Loucy (cell line): Measurements from ENCODE around the gene GLA.

Experiments
- H2AFZ ChIP-seq: fragments of 200-600 bp; sonication (generic); 2 replicates; pipeline ENCODE4 v1.6.0; 2016; ENCODE audit warnings: antibody characterized with exemption, mild to moderate bottlenecking, low read length, moderate library complexity
- H3F3A ChIP-seq: fragments of 200-600 bp; 2 replicates; pipeline ENCODE4 v1.6.0; 2016; ENCODE audit warnings: antibody characterized with exemption, low read depth, mild to moderate bottlenecking
- H3K27me3 ChIP-seq: fragments of 200-600 bp; sonication (generic); 2 replicates; pipeline ENCODE4 v1.6.1; 2014; ENCODE audit warnings: low read length, mild to moderate bottlenecking; ENCODE audit not compliant: insufficient read depth, poor library complexity, severe bottlenecking
- H3K36me3 ChIP-seq: fragments of 200-600 bp; sonication (generic); 2 replicates; pipeline ENCODE4 v1.6.1; 2016; ENCODE audit warnings: low read length; ENCODE audit not compliant: insufficient read depth
- H3K4me1 ChIP-seq: fragments of 200-600 bp; sonication (generic); 2 replicates; pipeline ENCODE4 v1.5.1; 2014; ENCODE audit warnings: low read length, mild to moderate bottlenecking; ENCODE audit not compliant: insufficient read depth, poor library complexity, severe bottlenecking
- H3K4me2 ChIP-seq: fragments of 200-600 bp; sonication (generic); 2 replicates; pipeline ENCODE4 v1.6.0; 2014; ENCODE audit warnings: antibody characterized with exemption, low read length, low read depth, mild to moderate bottlenecking; ENCODE audit not compliant: poor library complexity, severe bottlenecking
- H3K4me3 ChIP-seq: fragments of 200-600 bp; sonication (generic); 2 replicates; pipeline ENCODE4 v1.5.1; 2014; ENCODE audit warnings: low read length, mild to moderate bottlenecking, mixed read lengths; ENCODE audit not compliant: poor library complexity, severe bottlenecking
- H3K79me2 ChIP-seq: fragments of 200-600 bp; sonication (generic); 2 replicates; pipeline ENCODE4 v1.6.1; 2014; ENCODE audit warnings: low read length; ENCODE audit not compliant: insufficient read depth
- H3K9ac ChIP-seq: fragments of 200-600 bp; sonication (generic); 2 replicates; pipeline ENCODE4 v1.6.0; 2014; ENCODE audit warnings: mild to moderate bottlenecking, low read depth, low read length, moderate library complexity; ENCODE audit not compliant: poor library complexity, severe bottlenecking
- H3K9me2 ChIP-seq: fragments of 200-600 bp; sonication (generic); replicated peaks from 2 replicates; pipeline ENCODE4 v1.6.1; 2016; ENCODE audit warnings: low read depth, low read length, mixed read lengths
- H3K9me3 ChIP-seq: fragments of 200-600 bp; sonication (generic); 2 replicates; pipeline ENCODE4 v1.6.1; 2014; ENCODE audit warnings: mild to moderate bottlenecking, antibody characterized with exemption, low read length, low read depth; ENCODE audit not compliant: insufficient read depth
- H4K20me1 ChIP-seq: fragments of 200-600 bp; sonication (generic); 2 replicates; pipeline ENCODE4 v1.6.0; 2014; ENCODE audit warnings: antibody characterized with exemption, low read length, mild to moderate bottlenecking; ENCODE audit not compliant: insufficient read depth, poor library complexity, severe bottlenecking
- EZH2phosphoT487 ChIP-seq: fragments of 200-600 bp; IDR thresholded peaks from 2 replicates; pipeline ENCODE4 v1.6.1; 2018; ENCODE audit warnings: antibody characterized with exemption, mild to moderate bottlenecking, moderate library complexity, borderline replicate concordance
- TF ChIP-seq, protein P1 (sequence below): fragments of 200-600 bp; sonication (generic); conservative IDR thresholded peaks from 2 replicates; pipeline ENCODE4 v1.5.1; 2014; ENCODE audit warnings: mild to moderate bottlenecking, antibody characterized with exemption, low read length

GLA gene

GRCh38 chrX:101388604-101389003 lies 19.1 kb downstream of the GLA start:
- Histone ChIP-seq H3K9me3 (no peaks in the 10 kb centered on the region), H3F3A (no peaks in the 10 kb centered on the region), H3K9me2 (no peaks in the 10 kb centered on the region), H3K9ac (no peak overlapping the region), H3K36me3 (peaks cover 12% of the 10 kb centered on the region), H3K4me3 (no peak overlapping the region), H2AFZ (no peak overlapping the region), H4K20me1 (peaks cover 18% of the 10 kb centered on the region), H3K27me3 (peaks cover 5% of the 10 kb centered on the region), H3K4me1 (peaks cover 4% of the 10 kb centered on the region), H3K4me2 (no peak overlapping the region), H3K79me2 (peaks cover 28% of the 10 kb centered on the region)
- no peak for TF ChIP-seq EZH2phosphoT487
- TF ChIP-seq, protein P1, sequence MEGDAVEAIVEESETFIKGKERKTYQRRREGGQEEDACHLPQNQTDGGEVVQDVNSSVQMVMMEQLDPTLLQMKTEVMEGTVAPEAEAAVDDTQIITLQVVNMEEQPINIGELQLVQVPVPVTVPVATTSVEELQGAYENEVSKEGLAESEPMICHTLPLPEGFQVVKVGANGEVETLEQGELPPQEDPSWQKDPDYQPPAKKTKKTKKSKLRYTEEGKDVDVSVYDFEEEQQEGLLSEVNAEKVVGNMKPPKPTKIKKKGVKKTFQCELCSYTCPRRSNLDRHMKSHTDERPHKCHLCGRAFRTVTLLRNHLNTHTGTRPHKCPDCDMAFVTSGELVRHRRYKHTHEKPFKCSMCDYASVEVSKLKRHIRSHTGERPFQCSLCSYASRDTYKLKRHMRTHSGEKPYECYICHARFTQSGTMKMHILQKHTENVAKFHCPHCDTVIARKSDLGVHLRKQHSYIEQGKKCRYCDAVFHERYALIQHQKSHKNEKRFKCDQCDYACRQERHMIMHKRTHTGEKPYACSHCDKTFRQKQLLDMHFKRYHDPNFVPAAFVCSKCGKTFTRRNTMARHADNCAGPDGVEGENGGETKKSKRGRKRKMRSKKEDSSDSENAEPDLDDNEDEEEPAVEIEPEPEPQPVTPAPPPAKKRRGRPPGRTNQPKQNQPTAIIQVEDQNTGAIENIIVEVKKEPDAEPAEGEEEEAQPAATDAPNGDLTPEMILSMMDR: no peak

GRCh38 chrX:101386542-101386885 lies 21.2 kb downstream of the GLA start:
- peaks cover under 1% of the 10 kb centered on the region for H4K20me1 ChIP-seq
- H3K27me3 ChIP-seq: peaks cover 5% of the 10 kb centered on the region
- TF ChIP-seq EZH2phosphoT487: no peak
- TF ChIP-seq, protein P1: no peak
- no peak overlapping the region for H3K4me2 ChIP-seq
- no peaks in the 10 kb centered on the region for H3K36me3 ChIP-seq
- H3K79me2 ChIP-seq: peaks cover 7% of the 10 kb centered on the region
- no peak overlapping the region for H3K9ac ChIP-seq
- no peak overlapping the region for H2AFZ ChIP-seq
- no peaks in the 10 kb centered on the region for H3K9me2 ChIP-seq
- no peak overlapping the region for H3K4me3 ChIP-seq
- no peaks in the 10 kb centered on the region for H3K4me1 ChIP-seq
- no peaks in the 10 kb centered on the region for H3F3A ChIP-seq
- H3K9me3 ChIP-seq: no peaks in the 10 kb centered on the region

- Histone ChIP-seq H3K27me3 (peaks cover 2% of the 10 kb centered on the region), H3K79me2 (peaks cover 2% of the 10 kb centered on the region), H4K20me1 (no peaks in the 10 kb centered on the region), H3K4me2 (no peak within 1 kb of the TSS), H3K36me3 (no peaks in the 10 kb centered on the region), H2AFZ (no peak within 1 kb of the TSS), H3K9me2 (no peaks in the 10 kb centered on the region), H3K4me3 (no peak within 1 kb of the TSS), H3F3A (no peaks in the 10 kb centered on the region), H3K9me3 (no peaks in the 10 kb centered on the region), H3K9ac (no peak within 1 kb of the TSS), H3K4me1 (no peaks in the 10 kb centered on the region)
- TF ChIP-seq, protein P1: no peak
- no peak for TF ChIP-seq EZH2phosphoT487
These were observed 21.8 kb downstream of the GLA start, which contains the start of gene BTK for GRCh38 chrX:101385795-101386541. Gene BTK, minus strand, starts transcription at chrX:101386191. Its CDS starts 10,907 bp downstream, at chrX:101375284.
